ENCODE measurements around the gene HMGCS1. TPM values are rescaled to one million over a fixed set of nuclear protein-coding genes. Genes with fewer than 3 reads are reported as not detected.

HMGCS1 gene
- total RNA-seq, 1 donor from 2014 or later, result 36.5 TPM

GRCh38 chr5:43288269-43288831 lies 24.9 kb downstream of the HMGCS1 start:
- no peaks in the 10 kb centered on the region for H3K9me3 ChIP-seq
- peaks cover 15 to 45% of the 10 kb centered on the region in 2 donors for H3K36me3 ChIP-seq
- H3K4me1 ChIP-seq, result no peaks in the 10 kb centered on the region
- no peaks in the 10 kb centered on the region for H3K27me3 ChIP-seq
- TF ChIP-seq CTCF (IDR thresholded peaks at IDR 0.05), result no peak
- intact Hi-C loops (cut with DNase I), result no loop called here
- no peak overlapping the region for H3K27ac ChIP-seq
- no peak for DNase-seq (ENCODE audit: low spot score in 2 of 2)
- no peak overlapping the region for H3K4me3 ChIP-seq

- no peak overlapping the region for H3K27ac ChIP-seq
- intact Hi-C loops (cut with DNase I), result no loop called here
- H3K4me3 ChIP-seq, result no peak overlapping the region
- DNase-seq (ENCODE audit: low spot score in 2 of 2), result no peak
- no peaks in the 10 kb centered on the region for H3K27me3 ChIP-seq
- H3K36me3 ChIP-seq, result peaks cover 11 to 37% of the 10 kb centered on the region in 2 donors
- H3K9me3 ChIP-seq, result no peaks in the 10 kb centered on the region
- H3K4me1 ChIP-seq, result no peaks in the 10 kb centered on the region
- TF ChIP-seq CTCF (IDR thresholded peaks at IDR 0.05), result no peak
These were observed 25.7 kb downstream of the HMGCS1 start for GRCh38 chr5:43287493-43287892.

- no peak for TF ChIP-seq CTCF (IDR thresholded peaks at IDR 0.05)
- Histone ChIP-seq H3K27ac (no peak overlapping the region), H3K4me3 (no peak overlapping the region), H3K4me1 (no peaks in the 10 kb centered on the region), H3K36me3 (peaks cover 6 to 28% of the 10 kb centered on the region in 2 donors), H3K27me3 (no peaks in the 10 kb centered on the region), H3K9me3 (no peaks in the 10 kb centered on the region)
- intact Hi-C loops (cut with DNase I), result no loop called here
- no peak for DNase-seq (ENCODE audit: low spot score in 2 of 2)
These were observed 26.6 kb downstream of the HMGCS1 start for GRCh38 chr5:43286623-43287022.

GRCh38 chr5:43281840-43282658 lies 31.2 kb downstream of the HMGCS1 start:
- no peak for DNase-seq (ENCODE audit: low spot score in 2 of 2)

GRCh38 chr5:43279548-43280274 lies 33.5 kb downstream of the HMGCS1 start:
- Histone ChIP-seq H3K27ac (no peak overlapping the region), H3K4me3 (no peak overlapping the region), H3K4me1 (no peaks in the 10 kb centered on the region), H3K27me3 (no peaks in the 10 kb centered on the region), H3K36me3 (no peaks in the 10 kb centered on the region), H3K9me3 (no peaks in the 10 kb centered on the region)
- intact Hi-C loops (cut with DNase I), result no loop called here
- DNase-seq (ENCODE audit: low spot score in 2 of 2), result no peak
- TF ChIP-seq CTCF (IDR thresholded peaks at IDR 0.05), result no peak

More at GRCh38 chr5:43281840-43282658, 31.2 kb downstream of the HMGCS1 start:
- intact Hi-C loops (cut with DNase I), result no loop called here
- no peak for TF ChIP-seq CTCF (IDR thresholded peaks at IDR 0.05)
- no peaks in the 10 kb centered on the region for H3K9me3 ChIP-seq
- no peaks in the 10 kb centered on the region for H3K27me3 ChIP-seq
- H3K4me3 ChIP-seq, result no peak overlapping the region
- H3K36me3 ChIP-seq, result peaks cover 0 to 7% of the 10 kb centered on the region in 2 donors
- H3K4me1 ChIP-seq, result no peaks in the 10 kb centered on the region
- H3K27ac ChIP-seq, result no peak overlapping the region
